Stimulated activated naive CD8-positive, alpha-beta T cell treated with anti-CD3 and anti-CD28 coated beads, Interleukin-15, amount 100 ng/mL, for 72 hours (primary cell): ENCODE results near the gene CASKIN1.
"Not testable (repeated sequence)": the region's sequence is repeated elsewhere in the genome, so short reads cannot be mapped to it uniquely, and the experiment has no call there.

Source experiments
- ATAC-seq: fragments of 150-1000 bp; cut with Tn5 transposase; 2 replicates; pipeline ENCODE4 v1.10.0; 2021; ENCODE audit warnings: mild to moderate bottlenecking, moderate library complexity
- DNase-seq, 2 donors: peaks; one replicate each; pipeline ENCODE4 v3.0.0; 2021 to 2022
- H3K27ac Mint-ChIP-seq, 2 donors: one replicate each; pipeline ENCODE4 v1.8.0; 2022; ENCODE audit warnings: mild to moderate bottlenecking in 2 of 2, mixed read lengths in 2 of 2, moderate library complexity in 2 of 2
- H3K27me3 Mint-ChIP-seq: one replicate; pipeline ENCODE4 v1.8.0; 2022; ENCODE audit warnings: mixed read lengths
- H3K4me1 Mint-ChIP-seq: one replicate; pipeline ENCODE4 v1.8.0; 2022; ENCODE audit warnings: mild to moderate bottlenecking, mixed read lengths
- H3K4me3 Mint-ChIP-seq, 2 donors: one replicate each; pipeline ENCODE4 v1.8.0; 2022; ENCODE audit warnings: mild to moderate bottlenecking in 2 of 2, mixed read lengths in 2 of 2, moderate library complexity in 1 of 2
- H3K9me3 Mint-ChIP-seq, 2 donors: one replicate each; pipeline ENCODE4 v1.8.0; 2022; ENCODE audit warnings: mixed read lengths in 2 of 2

The CASKIN1 gene

GRCh38 chr16:2135071-2135470, 61.3 kb downstream of the CASKIN1 start:
- Mint-ChIP-seq H3K4me3 (peak overlapping the region; percentile 90 to 92), H3K4me1 (peaks cover 26% of the 10 kb centered on the region), H3K27ac (peak overlapping the region in 1 of 2 donors; percentile 74)
- peak in 1 of 2 donors; percentile 36 for DNase-seq
- ATAC-seq, H3K27me3 Mint-ChIP-seq, H3K9me3 Mint-ChIP-seq: not testable (repeated sequence)

DNA sequence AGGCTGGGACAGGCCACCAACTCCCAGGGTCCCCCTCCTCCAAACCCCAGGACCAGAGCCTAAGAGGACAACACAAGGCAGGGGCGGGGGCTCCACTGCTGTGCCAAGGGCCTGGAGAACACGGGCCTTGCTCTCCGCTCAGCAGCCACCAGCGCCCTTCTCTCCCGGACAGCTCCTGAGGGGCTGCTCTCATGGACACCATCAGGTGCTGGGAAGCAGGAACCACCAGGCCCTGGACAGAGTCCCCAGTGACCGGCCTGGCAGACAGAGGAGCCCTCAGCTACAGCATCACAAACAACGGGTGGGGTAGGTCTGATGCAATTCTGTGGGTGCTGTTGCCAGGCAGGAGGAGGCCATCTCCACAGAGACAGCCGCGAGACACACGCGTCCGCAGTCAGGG, 62.6 kb downstream of the CASKIN1 start:
- not testable (repeated sequence) for DNase-seq, H3K27me3 Mint-ChIP-seq, ATAC-seq, H3K27ac Mint-ChIP-seq, H3K9me3 Mint-ChIP-seq
- Mint-ChIP-seq H3K4me3 (peak overlapping the region in 1 of 2 donors; percentile 54), H3K4me1 (peaks cover 29% of the 10 kb centered on the region)

GRCh38 chr16:2129890-2130447, 66.4 kb downstream of the CASKIN1 start:
- not testable (repeated sequence) for H3K9me3 Mint-ChIP-seq, H3K27me3 Mint-ChIP-seq, ATAC-seq, H3K4me3 Mint-ChIP-seq, H3K27ac Mint-ChIP-seq, DNase-seq
- peaks cover 49% of the 10 kb centered on the region for H3K4me1 Mint-ChIP-seq

- H3K9me3 Mint-ChIP-seq, DNase-seq, ATAC-seq, H3K27me3 Mint-ChIP-seq: not testable (repeated sequence)
- Mint-ChIP-seq H3K4me3 (peak overlapping the region; percentile 86 to 92), H3K27ac (peak overlapping the region in 1 of 2 donors; percentile 12), H3K4me1 (peaks cover 44% of the 10 kb centered on the region)
Observed at GRCh38 chr16:2129251-2129650, 67.2 kb downstream of the CASKIN1 start.

GRCh38 chr16:2127630-2128280, 68.7 kb downstream of the CASKIN1 start:
- H3K4me3 Mint-ChIP-seq, DNase-seq, H3K27me3 Mint-ChIP-seq, ATAC-seq, H3K9me3 Mint-ChIP-seq, H3K27ac Mint-ChIP-seq: not testable (repeated sequence)
- peaks cover 39% of the 10 kb centered on the region for H3K4me1 Mint-ChIP-seq
